PC-9 (cell line): ENCODE data around the gene CD6. TPM values are rescaled to one million over a fixed set of nuclear protein-coding genes. Genes with fewer than 3 reads are reported as not detected.

Experiments used
- BruUV-seq: library from RNA; stranded (reverse); fragments of 400-500 nt; replicated peaks from 2 replicates; lab custom pipeline; 2021; lab: Mats Ljungman, UMichigan
- CTCF ChIA-PET: fragments of 300-600 bp; sonication (Branson Sonifier 250); formaldehyde crosslinking; loops from one replicate; lab custom pipeline; 2022; ENCODE audit warnings: antibody characterized with exemption; lab: Charles Lee
- POLR2A ChIA-PET: fragments of 300-600 bp; sonication (Branson Sonifier 250); formaldehyde crosslinking; loops from one replicate; lab custom pipeline; 2022; ENCODE audit warnings: antibody characterized with exemption; ENCODE audit not compliant: unreplicated experiment; lab: Charles Lee
- DNase-seq, 2 experiments: peaks; one replicate each; pipeline versions ENCODE4 v3.0.0 to v3.0.0-alpha.2; 2015 to 2022; ENCODE audit warnings: mixed read lengths in 1 of 2
- H2AFZ ChIP-seq: fragments of 200-600 bp; sonication (generic); 2 replicates; pipeline ENCODE4 v1.8.1; 2017; ENCODE audit warnings: antibody characterized with exemption
- H3F3A ChIP-seq: fragments of 200-600 bp; sonication (generic); 2 replicates; pipeline ENCODE4 v1.8.1; 2017; ENCODE audit warnings: antibody characterized with exemption, mild to moderate bottlenecking, low read depth; ENCODE audit not compliant: insufficient read depth
- H3K27ac ChIP-seq: fragments of 200-600 bp; sonication (generic); 2 replicates; pipeline ENCODE4 v1.6.1; 2016; ENCODE audit warnings: mixed run types
- H3K27me3 ChIP-seq: fragments of 200-600 bp; sonication (generic); 2 replicates; pipeline ENCODE4 v1.6.1; 2016; ENCODE audit warnings: low read depth, mixed run types; ENCODE audit not compliant: insufficient read depth
- H3K36me3 ChIP-seq: fragments of 200-600 bp; sonication (generic); 2 replicates; pipeline ENCODE4 v1.6.1; 2016; ENCODE audit warnings: low read depth, mixed run types
- H3K4me1 ChIP-seq: fragments of 200-600 bp; sonication (generic); replicated peaks from 2 replicates; pipeline ENCODE4 v1.6.1; 2016; ENCODE audit warnings: mixed run types; ENCODE audit not compliant: insufficient read depth
- H3K4me2 ChIP-seq: fragments of 200-600 bp; sonication (generic); 2 replicates; pipeline ENCODE4 v1.6.1; 2017; ENCODE audit warnings: mixed run types
- H3K4me3 ChIP-seq: fragments of 200-600 bp; sonication (generic); 2 replicates; pipeline ENCODE4 v1.6.1; 2016; ENCODE audit warnings: mixed run types
- H3K79me2 ChIP-seq: fragments of 200-600 bp; sonication (generic); 2 replicates; pipeline ENCODE4 v1.6.1; 2017; ENCODE audit warnings: low read depth, mixed run types
- H3K9me2 ChIP-seq: fragments of 200-600 bp; sonication (generic); 2 replicates; pipeline ENCODE4 v1.8.1; 2017; ENCODE audit warnings: mild to moderate bottlenecking; ENCODE audit not compliant: insufficient read depth
- H3K9me3 ChIP-seq: fragments of 200-600 bp; sonication (generic); 2 replicates; pipeline ENCODE4 v1.8.1; 2016; ENCODE audit warnings: low read depth; ENCODE audit not compliant: insufficient read depth
- H4K20me1 ChIP-seq: fragments of 200-600 bp; sonication (generic); 2 replicates; pipeline ENCODE4 v1.8.1; 2017; ENCODE audit not compliant: insufficient read depth
- CTCF ChIP-seq: fragments of 200-600 bp; sonication (generic); conservative IDR thresholded peaks from 2 replicates; pipeline ENCODE4 v1.6.1; 2017; ENCODE audit warnings: mixed run types, antibody characterized with exemption, mild to moderate bottlenecking, moderate library complexity
- EZH2 ChIP-seq: fragments of 200-600 bp; sonication (generic); IDR thresholded peaks from 2 replicates; pipeline ENCODE4 v1.8.0; 2017; ENCODE audit warnings: antibody characterized with exemption, low read depth
- intact Hi-C: fragments of 100-400 bp; cut with micrococcal nuclease; formaldehyde crosslinking; loops from one replicate; pipeline ENCODE4 v1.10.0; 2022; ENCODE audit not compliant: unreplicated experiment
- total RNA-seq: library from RNA; stranded (reverse); gene quantifications from 2 replicates; pipeline ENCODE4 v1.2.3, GENCODE V29; 2021

CD6 gene
- total RNA-seq, 1 experiment from 2014 or later = 0.74 TPM

- intact Hi-C loops = no loop called here
- no TSS peak for BruUV-seq
Observed at GRCh38 chr11:61032824-61033223, 61.3 kb downstream of the CD6 start.

DNA sequence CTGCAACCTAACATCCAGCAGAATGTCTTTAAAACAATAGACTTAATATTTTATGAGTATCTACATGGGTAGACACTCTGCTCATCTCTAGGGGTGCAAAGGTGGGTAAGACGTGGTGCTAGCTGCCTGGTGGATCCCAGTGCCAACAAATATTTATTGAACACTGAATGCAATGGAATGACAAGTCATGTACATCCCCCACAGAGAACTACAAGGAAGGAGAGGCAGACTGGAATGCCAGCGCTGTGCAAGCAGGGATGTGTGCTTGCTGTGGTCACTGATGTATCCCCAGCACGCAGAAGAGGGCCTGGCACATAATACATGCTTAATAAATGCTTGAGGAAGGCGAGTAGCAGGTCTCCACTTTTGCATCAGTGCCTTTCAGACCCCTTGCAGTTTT, 61.9 kb downstream of the CD6 start:
- Histone ChIP-seq H3K4me1 (no peaks in the 10 kb centered on the region), H3K27me3 (no peaks in the 10 kb centered on the region), H3K79me2 (no peaks in the 10 kb centered on the region), H4K20me1 (no peaks in the 10 kb centered on the region), H3K9me2 (no peaks in the 10 kb centered on the region), H2AFZ (no peak overlapping the region), H3K36me3 (no peaks in the 10 kb centered on the region), H3K27ac (no peak overlapping the region), H3K9me3 (no peaks in the 10 kb centered on the region), H3K4me2 (no peak overlapping the region), H3F3A (no peaks in the 10 kb centered on the region; the same call in 1 of the 2 replicates), H3K4me3 (no peak overlapping the region)
- TF ChIP-seq CTCF = no peak
- TF ChIP-seq EZH2 = no peak
- CTCF ChIA-PET = no interaction called here
- no peak for DNase-seq
- BruUV-seq = no TSS peak
- POLR2A ChIA-PET = no interaction called here
- intact Hi-C loops = no loop called here

More at GRCh38 chr11:61032824-61033223, 61.3 kb downstream of the CD6 start:
- Histone ChIP-seq H3F3A (no peaks in the 10 kb centered on the region; the same call in 1 of the 2 replicates), H4K20me1 (no peaks in the 10 kb centered on the region), H3K36me3 (no peaks in the 10 kb centered on the region), H3K9me3 (no peaks in the 10 kb centered on the region), H3K4me1 (no peaks in the 10 kb centered on the region), H2AFZ (no peak overlapping the region), H3K4me2 (no peak overlapping the region), H3K27ac (no peak overlapping the region), H3K4me3 (no peak overlapping the region), H3K79me2 (no peaks in the 10 kb centered on the region), H3K9me2 (no peaks in the 10 kb centered on the region), H3K27me3 (no peaks in the 10 kb centered on the region)
- CTCF ChIA-PET = no interaction called here
- no peak for DNase-seq
- TF ChIP-seq EZH2 (no peak), CTCF (no peak)
- POLR2A ChIA-PET = no interaction called here

DNA sequence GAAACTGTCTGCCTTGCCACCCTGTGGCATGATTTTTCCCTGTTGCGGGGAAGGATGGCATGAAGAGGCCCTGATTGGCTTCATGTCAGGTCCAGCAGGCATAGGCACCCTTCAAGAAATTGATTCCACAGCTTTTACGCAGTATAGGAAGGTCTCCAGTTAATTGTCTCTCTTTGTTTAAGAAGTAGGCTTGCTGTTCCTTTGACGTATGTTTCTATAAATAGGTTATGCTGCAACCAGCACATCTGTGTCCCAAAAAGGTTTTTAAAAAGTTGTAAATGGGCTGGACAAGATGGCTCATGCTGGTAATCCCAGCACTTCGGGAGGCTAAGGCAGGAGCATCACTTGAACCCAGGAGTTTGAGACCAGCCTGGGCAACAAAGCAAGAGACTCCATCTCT, 62.6 kb downstream of the CD6 start:
- H3K4me1 ChIP-seq = no peaks in the 10 kb centered on the region
- no peaks in the 10 kb centered on the region for H3K9me2 ChIP-seq
- H4K20me1 ChIP-seq = no peaks in the 10 kb centered on the region
- POLR2A ChIA-PET = no interaction called here
- H3K36me3 ChIP-seq = no peaks in the 10 kb centered on the region
- no peak overlapping the region for H3K4me2 ChIP-seq
- H2AFZ ChIP-seq = no peak overlapping the region
- no peak for DNase-seq
- H3K27ac ChIP-seq = no peak overlapping the region
- no peak for TF ChIP-seq CTCF
- TF ChIP-seq EZH2 = no peak
- H3K79me2 ChIP-seq = no peaks in the 10 kb centered on the region
- no peak overlapping the region for H3K4me3 ChIP-seq
- no peaks in the 10 kb centered on the region for H3F3A ChIP-seq
- CTCF ChIA-PET = no interaction called here
- H3K27me3 ChIP-seq = no peaks in the 10 kb centered on the region
- intact Hi-C loops = no loop called here
- BruUV-seq = no TSS peak
- no peaks in the 10 kb centered on the region for H3K9me3 ChIP-seq
